TTC549 (cell line): ENCODE measurements around the gene TXNDC15.
"Not testable (repeated sequence)": the region's sequence is repeated elsewhere in the genome, so short reads cannot be mapped to it uniquely, and the experiment has no call there.

Source experiments
- FAIRE-seq: peaks from 2 replicates; lab custom pipeline; 2012; peaks lifted over from hg19 to GRCh38; lab: Jason Lieb, UNC

Gene TXNDC15, protein sequence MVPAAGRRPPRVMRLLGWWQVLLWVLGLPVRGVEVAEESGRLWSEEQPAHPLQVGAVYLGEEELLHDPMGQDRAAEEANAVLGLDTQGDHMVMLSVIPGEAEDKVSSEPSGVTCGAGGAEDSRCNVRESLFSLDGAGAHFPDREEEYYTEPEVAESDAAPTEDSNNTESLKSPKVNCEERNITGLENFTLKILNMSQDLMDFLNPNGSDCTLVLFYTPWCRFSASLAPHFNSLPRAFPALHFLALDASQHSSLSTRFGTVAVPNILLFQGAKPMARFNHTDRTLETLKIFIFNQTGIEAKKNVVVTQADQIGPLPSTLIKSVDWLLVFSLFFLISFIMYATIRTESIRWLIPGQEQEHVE

DNA sequence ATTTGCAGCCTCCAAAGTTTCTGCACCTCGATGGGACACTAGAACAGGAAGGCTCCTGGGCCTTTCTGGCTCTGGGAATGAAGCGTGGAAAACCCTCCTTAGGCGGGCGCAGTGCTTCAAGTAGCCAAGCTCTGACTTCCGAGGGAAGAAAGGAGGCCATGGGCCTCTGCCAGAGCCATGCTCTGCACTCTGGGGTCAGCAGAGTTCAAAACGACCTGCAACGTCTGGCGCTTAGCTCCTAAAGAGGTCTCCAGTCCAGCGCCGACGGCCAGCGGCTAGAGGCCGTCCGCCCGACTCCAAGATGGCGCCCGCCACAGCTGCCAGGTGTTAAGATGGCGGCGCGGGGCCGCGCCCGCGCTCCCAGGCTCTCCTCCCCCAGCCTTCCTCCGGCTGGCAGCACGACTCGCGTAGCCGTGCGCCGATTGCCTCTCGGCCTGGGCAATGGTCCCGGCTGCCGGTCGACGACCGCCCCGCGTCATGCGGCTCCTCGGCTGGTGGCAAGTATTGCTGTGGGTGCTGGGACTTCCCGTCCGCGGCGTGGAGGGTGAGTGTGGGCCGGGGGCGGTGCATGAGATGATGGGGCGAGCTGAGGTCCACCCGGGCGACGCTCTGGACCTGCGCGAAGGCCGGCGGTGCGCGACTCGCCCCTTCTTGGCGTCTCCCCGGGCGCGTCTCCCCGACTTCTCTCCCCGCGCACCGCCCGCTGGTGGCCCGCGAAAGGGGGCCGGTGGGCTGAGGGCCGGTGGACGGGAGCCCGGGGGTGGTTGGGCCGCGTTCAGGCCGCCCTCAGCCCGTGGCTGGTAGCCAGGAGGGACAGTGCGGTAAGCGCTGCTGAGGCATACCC lies at the start of gene TXNDC15:
Gene TXNDC15, plus strand, starts transcription at position 385 of the 844 bp plus-strand sequence. Its CDS starts 57 bp downstream, at position 442.
- FAIRE-seq: no peak

DNA sequence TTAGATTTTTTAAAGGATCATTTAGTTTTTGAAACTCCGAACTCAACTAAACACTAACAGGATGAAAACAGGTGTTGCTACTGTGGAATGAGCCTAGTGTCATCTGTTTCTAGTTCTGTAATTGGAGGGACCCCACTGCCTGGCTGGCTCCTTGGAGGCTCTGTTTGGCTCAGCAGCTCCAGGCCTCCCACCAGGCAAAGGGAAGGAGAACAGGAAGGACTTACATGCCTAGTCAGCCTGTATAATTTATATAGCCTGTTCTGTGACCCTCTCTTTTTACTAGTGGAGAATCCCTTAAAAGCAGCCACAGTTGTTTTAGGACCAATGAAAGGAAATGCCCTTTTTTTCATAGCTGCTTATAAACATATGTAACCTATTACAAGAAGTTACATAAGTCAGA lies 49.5 kb upstream of the TXNDC15 start:
- no peak for FAIRE-seq

DNA sequence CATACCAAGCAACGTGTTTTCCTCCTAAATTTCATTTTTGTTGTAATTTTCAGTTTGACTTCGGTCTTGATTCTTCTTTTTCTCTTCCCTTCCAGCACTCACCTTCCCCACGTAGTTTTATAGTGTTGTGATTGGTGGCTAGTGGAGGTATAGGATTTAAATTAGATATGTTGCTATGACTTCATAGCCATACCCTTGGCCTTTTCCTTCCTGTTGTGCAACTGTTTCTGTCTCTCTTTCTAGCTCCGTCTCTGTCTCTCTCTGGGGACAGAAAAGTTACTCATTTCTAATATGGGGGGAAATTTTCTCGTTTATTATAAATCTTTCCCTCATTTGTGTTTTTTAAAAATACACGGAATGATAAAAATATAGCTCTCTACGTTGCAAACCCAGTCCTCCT lies 49.0 kb upstream of the TXNDC15 start:
- no peak for FAIRE-seq

DNA sequence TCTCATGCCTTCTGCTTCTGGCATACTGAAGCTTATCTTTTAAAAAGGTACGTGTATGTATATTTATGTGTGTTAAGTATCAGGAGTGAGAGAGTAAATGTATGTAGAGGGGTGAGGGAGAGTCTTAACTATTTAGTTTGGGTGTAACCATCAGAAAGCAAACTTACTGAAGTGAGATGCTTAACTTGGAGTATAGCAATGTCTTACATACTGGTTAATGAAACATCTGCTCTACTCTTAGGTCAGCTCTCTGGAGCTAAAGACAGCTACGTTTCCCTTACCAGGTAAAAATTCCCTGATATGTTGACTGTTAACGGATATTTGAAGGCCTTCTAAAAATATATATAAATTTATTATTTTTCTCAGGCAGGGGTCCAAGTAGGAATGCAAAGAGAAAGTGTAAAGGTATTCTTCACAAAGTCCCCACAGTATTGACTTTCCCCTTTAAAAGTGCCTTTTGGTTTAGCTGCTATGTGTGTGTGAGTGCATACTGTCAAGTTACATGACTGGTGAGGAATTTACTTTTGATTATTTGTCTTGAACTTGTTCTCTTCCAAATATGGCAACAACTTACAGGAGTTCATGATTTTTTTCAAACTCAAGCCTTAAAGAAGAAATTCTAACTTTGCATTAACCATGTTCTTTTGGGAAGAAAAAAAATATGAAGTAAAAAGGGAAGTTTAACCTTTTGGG lies 40.7 kb upstream of the TXNDC15 start:
- no peak for FAIRE-seq

DNA sequence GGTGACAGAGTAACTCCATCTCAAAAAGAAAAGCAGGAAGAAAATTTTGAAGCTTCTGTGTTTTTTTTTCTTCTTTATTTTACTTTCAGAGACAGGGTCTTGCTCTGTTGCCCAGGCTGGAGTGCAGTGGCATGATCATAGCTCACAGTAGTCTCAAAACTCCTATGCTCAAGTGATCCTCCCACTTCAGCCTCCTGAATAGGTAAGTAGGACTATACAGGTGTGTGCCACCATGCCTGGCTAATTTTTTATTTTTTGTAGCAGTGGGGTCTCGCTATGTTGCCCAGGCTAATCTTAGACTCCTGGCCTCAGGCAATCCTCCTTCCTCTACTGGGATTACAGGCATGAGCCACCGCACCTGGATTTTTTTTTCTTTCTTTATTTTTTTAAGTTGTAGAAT lies 38.5 kb upstream of the TXNDC15 start:
- FAIRE-seq: no peak

DNA sequence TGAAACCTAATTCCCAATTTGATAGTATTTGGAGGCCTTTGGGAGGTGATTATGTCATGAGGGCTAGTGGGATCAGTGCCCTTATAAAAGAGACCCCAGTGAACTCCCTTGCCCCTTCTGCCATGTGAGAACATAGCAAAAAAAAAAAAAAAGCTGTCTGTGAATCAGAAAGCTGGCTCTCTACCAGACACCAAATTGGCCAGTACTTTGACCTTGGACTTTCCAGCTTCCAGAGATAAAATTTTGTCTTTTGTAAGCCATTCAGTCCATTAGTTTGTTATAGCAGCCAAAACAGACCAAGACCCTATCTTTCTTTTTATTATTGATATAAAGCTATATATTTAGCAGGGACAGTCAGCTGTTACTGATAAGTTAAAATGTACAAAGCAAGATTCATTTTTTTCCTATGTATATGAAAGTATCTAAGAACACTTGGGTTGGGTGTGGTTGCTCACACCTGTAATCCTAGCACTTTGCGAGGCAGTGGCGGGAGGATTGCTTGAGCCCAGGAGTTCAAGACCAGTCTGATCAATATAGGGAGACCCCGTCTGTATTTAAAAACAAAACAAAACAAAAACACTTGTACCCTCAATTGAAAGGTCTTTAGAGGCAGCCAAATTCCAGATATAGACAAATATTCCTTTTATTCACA lies 36.5 kb upstream of the TXNDC15 start:
- FAIRE-seq: no peak

DNA sequence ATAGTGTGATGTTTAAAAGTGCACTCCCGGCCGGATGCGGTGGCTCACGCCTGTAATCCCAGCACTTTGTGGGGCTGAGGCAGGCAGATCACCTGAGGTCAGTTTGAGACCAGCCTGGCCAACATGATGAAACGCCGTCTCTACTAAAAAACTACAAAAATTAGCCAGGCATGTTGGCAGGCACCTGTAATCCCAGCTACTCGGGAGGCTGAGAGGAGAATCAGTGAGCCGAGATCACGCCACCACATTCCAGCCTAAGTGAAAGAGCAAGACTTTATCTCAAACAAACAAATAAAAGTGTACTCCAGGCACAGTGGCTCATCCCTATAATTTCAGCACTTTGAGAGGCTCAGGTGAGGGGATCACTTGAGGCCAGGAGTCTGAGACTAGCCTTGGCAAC lies 35.8 kb upstream of the TXNDC15 start:
- not testable (repeated sequence) for FAIRE-seq

DNA sequence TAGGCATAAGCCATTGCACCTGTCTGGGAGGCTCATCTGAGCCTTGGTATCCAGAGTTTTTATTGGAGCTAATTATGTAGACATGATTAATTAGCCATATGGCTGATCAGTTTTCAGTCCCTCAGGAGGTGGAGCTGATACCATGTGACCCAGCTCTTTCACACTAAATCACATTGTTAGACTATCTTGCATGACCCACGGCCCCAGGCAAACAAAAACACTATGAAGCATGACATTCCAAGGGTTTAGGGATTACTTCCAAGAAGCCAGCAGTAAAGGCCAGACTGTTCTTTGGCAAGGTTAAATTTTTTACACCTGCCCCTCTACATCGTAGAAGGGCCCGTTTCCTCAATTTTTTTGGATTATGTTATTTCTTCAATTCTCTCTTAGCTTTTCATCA lies 33.4 kb upstream of the TXNDC15 start:
- FAIRE-seq: no peak

DNA sequence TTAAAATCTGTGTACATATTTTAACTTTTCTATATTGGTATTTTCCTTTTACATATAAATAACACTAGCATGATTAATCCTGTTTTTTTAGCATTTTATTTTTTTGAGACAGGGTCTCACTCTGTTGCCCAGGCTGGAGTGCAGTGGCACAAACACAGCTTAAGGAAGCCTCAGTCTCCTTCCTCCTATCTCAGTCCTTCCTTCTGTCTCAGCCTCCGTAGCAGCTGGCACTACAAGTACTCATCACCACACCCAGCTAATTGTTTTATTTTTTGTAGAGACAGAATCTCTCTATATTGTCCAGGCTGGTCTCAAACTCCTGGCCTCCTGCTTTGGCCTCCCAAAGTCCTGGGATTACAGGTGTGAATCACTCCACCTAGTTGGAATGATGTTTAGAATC lies 29.9 kb upstream of the TXNDC15 start:
- no peak for FAIRE-seq

DNA sequence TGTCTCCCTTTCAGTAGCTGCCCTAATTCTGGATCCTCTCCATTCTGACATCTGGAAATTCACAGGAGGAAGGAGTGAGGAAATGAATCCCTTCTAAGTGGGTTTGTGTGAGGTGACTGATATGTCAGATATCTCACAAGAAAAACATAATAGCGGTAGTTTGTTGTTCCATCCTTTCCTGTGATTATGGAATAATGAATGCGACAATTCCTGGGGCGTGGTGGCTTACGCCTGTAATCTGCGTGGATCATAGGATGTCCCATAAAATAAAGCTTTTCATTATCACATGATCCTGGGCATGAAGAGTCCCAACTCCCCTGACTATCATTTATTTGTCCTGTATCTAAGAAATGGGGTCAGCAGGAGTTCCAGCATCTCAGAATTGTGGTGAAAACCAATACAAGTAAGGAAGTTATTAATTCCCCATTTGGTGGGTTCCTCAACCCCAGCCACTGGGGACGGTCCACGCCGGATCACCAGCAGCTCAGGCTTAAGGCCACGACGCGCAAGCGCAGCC lies 28.8 kb upstream of the TXNDC15 start:
- no peak for FAIRE-seq

DNA sequence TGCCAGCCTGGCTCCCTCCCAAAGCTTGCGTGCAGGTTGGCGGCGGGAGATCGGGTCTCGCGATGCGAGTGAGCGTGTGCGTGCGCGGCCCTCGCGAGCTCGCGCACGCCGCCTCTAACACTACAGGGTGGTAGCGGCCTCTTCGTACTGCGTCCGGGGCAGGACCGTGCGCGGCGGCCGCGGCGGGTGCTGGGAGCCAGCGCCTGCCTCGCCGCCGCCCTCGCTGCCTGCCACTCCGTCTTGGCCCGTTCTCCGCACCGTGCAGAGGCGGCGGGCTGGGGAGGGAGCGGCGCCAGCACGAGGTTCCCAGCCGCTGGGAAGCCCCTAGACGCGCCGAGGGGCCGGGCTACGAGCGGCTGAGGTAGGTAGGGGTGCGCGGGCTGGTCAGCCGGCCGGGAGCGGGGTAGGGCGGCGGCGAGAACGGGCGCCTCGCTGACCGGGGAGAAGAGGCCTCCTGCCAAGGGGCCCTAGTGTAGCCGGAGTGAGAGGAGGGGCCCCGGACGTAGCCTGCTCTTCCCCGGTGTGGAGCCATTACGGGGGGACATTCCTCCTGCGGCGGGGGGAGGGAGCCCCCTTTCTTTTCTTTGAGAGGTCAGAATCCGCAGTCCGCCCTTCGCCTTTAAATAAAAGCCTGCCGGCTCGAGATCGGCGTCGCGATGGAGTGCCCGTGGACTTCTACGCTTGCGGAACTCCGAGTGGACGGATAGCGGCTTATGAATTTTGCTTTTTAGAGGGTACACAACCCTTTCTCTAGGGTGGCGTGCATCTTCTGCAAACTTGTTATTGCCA lies 28.1 kb upstream of the TXNDC15 start, which contains the start of gene C5orf24:
Gene C5orf24, plus strand, starts transcription at position 117 of the 789 bp plus-strand sequence. CDS start 8,933 bp downstream, outside the sequence.
- FAIRE-seq: no peak

DNA sequence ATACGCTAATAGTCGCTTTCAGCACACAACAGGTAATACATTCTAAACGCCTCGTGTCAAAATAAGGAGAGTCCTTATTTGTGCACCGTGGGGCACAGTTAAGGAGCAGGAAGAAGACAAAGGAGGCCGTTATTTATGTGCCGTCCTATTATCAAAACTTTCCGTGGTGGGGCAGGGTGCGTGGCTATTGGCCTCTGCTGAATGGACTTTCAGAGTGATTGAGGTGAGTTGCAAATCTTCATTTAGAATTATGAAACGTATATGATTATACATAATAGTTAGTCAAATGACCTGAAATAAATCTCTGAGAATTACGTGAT lies 27.6 kb upstream of the TXNDC15 start:
- no peak for FAIRE-seq

DNA sequence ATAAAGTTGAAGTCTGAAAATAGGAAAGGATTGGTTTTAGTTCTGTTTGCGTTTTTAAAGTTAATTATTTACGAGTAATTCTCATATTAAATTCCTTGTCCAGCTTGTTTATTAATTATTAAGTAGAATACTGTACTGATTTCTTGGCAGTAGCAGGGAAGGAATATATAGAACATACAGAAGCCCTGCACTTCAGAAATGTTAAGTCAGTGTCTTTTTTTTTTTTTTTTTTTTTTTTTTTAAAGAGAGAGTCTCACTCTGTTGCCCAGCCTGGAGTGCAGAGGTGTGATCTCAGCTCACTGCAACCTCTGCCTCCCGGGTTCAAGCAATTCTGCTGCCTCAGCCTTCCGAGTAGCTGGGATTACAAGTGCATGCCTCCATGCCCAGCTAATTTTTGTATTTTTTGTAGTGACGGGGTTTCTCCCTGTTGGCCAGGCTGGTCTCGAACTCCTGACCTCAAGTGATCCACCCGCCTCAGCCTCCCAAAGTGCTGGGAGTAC lies 24.7 kb upstream of the TXNDC15 start:
- FAIRE-seq: not testable (repeated sequence)

DNA sequence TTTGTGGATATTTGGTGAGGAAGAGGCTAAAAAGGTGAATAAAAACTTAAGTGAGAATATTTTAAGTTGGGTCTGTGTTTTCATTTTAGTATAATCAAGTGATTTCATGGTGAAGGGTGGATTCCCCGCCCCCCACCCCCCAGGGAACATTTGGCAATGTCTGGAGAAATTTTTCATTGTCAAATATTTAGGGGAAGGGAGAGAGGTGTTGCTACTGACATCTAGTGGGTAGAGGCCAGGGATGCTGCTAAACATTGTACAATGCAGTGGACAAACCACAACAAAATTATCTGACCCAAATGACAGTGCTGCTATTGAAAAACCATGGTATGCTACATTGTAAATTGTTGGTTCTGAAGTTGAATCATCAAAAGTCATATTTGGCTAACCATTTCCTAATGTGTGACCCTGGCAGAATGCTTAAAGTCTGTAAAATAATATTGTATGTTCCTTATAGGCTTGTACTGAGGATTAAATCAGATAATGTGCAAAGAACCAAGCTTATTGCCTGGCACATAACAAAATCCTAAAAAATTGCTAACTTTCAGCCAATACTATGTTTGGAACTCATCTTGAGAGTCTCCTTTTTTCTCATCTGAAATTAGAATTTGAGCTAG lies 22.8 kb upstream of the TXNDC15 start:
- FAIRE-seq: no peak

DNA sequence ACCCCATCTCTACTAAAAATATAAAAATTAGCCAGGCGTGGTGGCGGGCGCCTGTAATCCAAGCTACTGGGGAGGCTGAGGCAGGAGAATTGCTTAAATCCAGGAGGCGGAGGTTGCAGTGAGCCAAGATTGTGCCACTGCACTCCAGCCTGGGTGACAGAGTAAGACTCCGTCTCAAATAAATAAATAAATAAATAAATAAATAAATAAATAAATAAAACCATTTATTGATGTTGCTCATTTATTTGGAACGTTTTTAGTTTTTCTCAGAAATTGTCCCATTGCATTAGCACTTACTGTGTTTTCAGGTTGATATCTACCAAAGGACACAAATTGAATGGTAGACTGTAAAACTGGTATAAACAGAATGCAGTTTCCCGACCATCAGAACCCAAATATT lies 17.7 kb upstream of the TXNDC15 start:
- FAIRE-seq: not testable (repeated sequence)

DNA sequence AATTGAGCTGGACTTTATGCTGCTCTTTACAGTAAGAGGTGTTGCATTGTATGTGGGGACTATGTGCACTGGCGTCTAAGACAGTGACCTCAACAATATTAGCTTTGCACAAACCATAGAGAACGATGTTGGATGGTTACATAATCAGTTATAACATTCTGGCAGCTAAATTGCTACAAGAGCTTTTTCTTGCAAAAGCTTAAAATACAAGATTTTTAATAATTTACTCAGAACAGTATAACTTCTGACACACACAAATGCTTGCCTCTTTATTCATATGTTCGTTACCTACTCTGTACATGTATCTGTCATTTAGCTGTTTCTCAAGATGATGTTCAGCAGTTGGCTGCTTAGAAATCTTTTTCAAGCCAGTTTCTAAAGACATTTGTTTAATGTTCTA lies 16.8 kb upstream of the TXNDC15 start:
- no peak for FAIRE-seq

DNA sequence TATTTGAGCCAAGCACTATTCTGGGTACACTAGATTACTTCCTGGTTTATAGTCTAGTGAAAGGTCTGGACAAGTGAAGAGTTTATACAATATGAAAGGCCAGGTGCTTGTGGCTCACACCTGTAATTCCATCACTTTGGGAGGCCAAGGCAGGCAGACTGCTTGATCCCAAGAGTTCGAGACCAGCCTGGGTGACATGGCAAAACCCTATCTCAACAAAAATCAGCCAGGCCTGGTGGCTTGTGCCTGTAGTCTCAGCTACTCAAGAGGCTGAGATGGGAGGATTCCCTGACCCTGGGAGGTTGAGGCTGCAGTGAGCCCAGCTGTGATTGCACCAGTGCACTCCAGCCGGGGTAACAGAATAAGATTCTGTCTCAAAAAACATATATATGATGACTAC lies 9.5 kb upstream of the TXNDC15 start:
- no peak for FAIRE-seq

DNA sequence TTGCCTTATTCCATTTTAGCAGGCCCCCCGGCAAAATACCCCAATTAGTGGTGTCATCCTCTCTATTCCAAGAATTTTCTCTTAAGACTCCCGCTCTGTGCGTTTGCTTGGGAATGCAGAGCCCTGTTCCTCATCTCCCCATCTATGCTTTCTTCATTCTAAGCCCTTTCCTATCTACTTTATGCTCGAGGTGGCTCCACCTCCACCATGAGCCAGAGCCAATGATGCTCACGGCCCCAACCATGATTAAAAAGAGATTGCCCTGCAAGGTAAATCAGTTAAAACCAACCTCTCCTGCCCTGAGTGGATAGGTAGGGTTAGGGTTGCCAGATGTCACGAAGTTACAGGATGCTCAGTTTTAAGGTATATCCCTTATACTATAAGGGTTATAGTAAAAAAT lies 677 bp upstream of the TXNDC15 start:
- FAIRE-seq: no peak

DNA sequence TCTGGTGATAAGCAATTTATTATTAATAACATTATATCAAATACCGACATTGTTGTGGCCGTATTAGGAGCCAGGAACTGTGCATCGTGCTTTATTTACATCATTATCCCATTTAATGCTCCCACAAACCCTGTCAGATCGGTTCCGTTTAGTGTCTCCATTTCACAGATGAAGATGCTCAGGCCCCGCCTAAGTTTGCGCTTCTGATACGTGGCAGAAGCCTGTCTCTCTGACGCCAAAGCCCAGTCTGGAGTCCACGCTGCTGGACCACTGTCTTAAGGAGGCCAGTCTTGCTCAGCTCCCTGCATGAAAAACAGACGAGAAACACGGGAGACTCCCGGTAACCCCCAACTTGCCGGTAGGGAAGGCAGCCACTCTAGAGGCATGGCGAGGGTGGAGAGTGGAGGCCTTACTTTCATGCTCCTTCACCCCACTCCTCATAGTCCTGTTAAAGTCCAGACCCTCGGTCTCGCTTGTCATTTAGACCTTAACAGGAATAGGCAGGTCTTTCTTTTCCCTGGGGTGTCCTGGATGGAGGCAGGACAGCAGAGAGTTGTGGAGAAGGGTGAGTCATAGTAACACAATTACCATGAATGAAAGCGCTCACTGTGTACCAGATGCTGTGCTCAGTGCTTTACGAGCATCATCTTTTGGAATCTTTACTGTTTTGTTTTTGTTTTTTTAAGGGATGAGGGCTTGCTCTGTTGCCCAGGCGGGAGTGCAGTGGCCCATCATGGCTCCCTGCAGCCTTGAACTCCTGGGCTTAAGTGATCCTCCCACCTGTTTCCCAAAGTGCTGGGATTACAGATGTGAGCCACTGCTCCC lies 872 bp downstream of the TXNDC15 start:
- FAIRE-seq: no peak

DNA sequence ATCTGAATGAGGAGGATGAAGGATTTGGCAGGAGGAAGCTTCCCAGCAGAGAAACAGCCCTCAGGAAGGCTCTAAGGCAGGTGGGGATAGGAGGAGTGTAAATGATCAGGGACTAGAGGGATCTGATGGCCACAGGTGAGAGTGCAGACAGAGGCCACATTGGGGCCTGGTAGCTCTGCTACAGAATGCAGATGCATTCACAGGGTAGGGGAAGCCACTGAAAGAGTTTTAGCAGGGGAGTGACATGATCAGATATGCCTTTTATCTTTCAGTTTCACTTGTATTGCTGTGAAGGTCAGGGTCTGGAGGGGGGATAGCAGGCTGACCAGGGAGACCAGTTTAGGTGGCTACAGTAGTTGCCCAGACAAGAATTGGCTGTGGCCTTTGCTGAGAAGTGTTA lies 3.0 kb downstream of the TXNDC15 start:
- no peak for FAIRE-seq
